AG10803 (cell line): Measurements from ENCODE around the gene TMEM53.
"Not testable (repeated sequence)": the region's sequence is repeated elsewhere in the genome, so short reads cannot be mapped to it uniquely, and the experiment has no call there.

Experiments
- DNase-seq: peaks from one replicate; pipeline ENCODE4 v3.0.0; 2010; ENCODE audit warnings: low read depth
- H3K4me3 ChIP-seq: 2 replicates; pipeline ENCODE4 v1.5.1; 2011; ENCODE audit warnings: mild to moderate bottlenecking, low read length, control low read depth
- TF ChIP-seq, protein P1 (sequence below): conservative IDR thresholded peaks from 2 replicates; pipeline ENCODE4 v1.5.1; 2011; ENCODE audit warnings: mild to moderate bottlenecking, low read length, control low read depth, inconsistent platforms

Gene TMEM53

DNA sequence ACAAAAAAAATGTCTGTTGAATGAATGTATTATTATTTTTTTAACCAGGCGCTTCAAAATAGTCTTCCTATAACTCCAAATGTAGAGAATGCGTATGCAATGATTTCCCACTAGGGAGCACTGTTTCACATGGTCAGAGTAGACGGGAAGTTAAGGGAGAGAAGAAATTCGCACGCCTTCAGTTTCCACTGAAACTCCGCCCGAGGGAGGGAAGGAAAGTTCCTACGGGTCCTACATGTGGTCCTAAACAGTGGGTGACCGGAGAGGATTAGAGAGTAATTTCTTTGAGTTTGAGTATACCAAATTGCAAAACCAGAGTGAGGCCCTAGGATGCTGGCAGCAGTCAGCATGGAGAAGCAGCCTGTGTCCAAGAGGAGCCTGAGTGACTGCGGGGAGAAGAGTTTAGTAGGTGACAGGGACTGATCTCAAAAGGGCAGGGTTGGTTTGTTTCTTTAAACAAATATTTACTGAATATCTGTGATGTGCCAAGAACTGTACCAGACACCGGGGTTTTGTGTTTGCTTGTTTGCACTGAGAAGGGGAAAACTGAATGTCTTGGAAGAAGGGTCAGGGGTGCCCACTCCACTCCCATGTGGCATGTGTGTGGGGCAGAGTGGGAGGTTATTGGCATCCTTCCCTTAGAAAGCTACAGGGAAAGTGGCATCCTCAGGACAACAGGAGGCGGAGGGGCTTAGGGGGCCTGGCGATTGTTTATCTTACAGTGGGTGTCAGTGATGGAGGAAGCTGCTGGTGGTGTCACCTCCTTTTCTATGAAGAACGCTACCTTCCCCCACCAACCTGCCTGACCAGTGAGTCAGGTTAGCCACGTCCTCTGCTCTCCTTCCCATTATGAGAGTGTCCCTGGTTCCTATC lies 33.9 kb upstream of the TMEM53 start:
- peak; percentile 65 for DNase-seq
- TF ChIP-seq, protein P1, sequence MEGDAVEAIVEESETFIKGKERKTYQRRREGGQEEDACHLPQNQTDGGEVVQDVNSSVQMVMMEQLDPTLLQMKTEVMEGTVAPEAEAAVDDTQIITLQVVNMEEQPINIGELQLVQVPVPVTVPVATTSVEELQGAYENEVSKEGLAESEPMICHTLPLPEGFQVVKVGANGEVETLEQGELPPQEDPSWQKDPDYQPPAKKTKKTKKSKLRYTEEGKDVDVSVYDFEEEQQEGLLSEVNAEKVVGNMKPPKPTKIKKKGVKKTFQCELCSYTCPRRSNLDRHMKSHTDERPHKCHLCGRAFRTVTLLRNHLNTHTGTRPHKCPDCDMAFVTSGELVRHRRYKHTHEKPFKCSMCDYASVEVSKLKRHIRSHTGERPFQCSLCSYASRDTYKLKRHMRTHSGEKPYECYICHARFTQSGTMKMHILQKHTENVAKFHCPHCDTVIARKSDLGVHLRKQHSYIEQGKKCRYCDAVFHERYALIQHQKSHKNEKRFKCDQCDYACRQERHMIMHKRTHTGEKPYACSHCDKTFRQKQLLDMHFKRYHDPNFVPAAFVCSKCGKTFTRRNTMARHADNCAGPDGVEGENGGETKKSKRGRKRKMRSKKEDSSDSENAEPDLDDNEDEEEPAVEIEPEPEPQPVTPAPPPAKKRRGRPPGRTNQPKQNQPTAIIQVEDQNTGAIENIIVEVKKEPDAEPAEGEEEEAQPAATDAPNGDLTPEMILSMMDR: peak; percentile 75
- H3K4me3 ChIP-seq: no peak overlapping the region; the same call in 1 of the 2 replicates

DNA sequence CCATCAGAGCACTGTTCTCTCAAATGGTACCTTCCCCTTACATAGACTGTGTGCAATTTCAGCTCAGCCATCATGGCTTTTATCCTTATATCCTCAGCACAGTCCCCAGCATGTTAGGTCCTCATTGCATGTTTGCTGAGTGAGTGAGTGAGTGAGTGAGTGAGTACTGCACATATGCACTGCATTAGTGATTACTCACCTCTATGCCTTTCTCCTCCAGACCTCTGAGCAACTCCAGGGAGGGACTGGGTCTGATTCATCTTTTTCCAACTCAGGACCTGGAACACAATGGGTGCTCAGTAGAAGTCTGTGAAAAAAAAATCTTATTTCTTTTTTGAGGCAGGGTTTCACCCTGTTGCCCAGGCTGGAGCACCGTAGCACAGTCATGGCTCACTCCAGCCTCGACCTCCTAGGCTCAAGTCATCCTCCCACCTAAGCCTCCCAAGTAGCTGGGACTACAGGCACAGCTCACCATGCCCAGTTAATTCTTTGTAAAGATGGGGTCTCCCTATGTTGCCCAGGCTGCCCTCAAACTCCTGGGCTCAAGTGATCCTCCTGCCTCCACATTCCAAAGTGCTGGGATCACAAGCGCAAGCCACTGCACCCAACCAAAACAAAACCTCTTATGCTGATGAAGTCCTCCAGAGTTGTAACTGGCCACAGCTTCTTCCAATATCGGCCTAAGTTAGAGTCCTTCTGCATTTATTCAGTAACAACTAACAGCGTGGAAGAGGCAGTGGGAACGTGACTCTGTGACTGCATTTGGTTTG lies 33.0 kb upstream of the TMEM53 start:
- TF ChIP-seq, protein P1: no peak
- H3K4me3 ChIP-seq: peak overlapping the region; percentile 20; the same call in 1 of the 2 replicates
- DNase-seq: peak; percentile 92

DNA sequence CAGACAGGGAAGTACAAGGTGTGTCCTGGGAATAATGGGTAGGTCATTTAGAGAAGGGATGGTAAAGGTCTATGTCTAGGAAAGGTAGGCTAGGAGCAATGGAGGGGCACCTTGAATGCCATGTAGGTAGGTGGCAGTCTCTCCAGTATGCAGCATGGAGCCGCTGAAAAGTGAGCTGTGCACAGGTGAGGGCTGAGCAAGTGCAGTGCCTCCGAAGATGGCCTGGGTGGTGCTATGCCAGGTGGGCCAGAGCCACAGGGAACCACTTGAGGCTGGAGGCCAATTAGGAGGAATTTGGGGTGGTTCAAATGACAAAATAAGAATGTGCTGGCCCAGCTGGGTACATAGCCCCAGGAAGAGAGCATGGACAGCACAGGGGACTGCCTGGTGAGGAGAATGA lies 31.7 kb upstream of the TMEM53 start:
- TF ChIP-seq, protein P1: no peak
- H3K4me3 ChIP-seq: no peak overlapping the region
- DNase-seq: no peak

DNA sequence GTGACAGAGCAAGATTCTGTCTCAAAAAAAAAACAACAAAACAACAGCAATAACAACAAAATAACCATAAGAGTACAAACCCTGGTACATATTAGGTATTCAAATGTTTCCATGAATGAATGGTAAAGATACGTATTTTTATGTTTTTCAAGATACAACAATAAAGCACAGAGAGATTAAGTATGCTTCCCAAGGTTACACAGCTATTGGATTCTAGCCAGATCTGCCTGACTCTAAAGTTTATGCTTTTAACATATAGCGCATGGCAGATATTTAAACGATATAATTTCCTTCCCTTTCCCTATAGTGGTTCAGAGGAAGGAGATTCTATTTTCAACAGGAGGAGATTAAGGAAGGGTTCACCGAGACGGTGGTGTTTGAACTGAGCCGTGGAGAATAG lies 31.2 kb upstream of the TMEM53 start:
- TF ChIP-seq, protein P1: no peak
- no peak for DNase-seq
- H3K4me3 ChIP-seq: no peak overlapping the region

DNA sequence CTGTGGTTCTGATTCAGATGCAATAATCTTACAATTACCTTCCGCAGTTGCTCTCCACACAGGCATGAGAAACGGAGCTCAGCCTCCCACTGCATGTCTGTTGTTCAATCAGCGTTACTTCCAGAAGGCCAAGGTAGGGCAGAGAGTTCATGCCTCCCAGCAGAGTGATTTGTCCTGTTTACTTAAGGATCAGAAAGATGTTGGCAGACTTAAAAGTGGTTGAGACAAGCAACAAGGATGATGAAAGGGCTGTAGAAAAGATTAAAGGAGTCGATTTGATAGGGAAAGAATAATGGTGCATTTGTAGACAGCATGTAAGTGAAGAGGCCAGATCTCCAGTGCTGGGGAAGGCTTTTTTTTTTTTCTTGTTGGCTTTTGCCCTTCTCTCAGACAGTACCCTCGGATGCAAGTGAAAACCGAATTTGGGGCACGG lies 26.9 kb upstream of the TMEM53 start:
- DNase-seq: no peak
- H3K4me3 ChIP-seq: no peak overlapping the region
- TF ChIP-seq, protein P1: no peak

DNA sequence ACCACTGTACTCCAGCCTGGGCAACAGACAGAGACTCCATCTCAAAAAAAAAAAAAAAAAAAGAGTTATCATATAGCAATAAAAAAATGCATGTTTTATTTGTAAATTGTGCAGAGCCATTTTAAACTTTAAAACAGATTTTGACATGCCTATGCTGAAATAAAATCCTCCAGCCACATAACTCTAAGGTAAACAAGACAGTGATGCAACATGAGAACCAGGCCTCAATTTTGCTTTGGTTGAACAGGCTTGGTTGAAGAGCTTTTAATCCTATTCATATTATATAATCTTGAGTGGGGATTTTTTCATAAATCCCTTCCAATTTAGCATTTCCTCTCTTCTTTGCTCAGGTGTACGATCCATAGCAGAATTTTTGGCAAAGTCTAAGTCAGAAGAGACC lies 26.3 kb upstream of the TMEM53 start:
- DNase-seq: no peak
- H3K4me3 ChIP-seq: no peak overlapping the region
- TF ChIP-seq, protein P1: no peak

DNA sequence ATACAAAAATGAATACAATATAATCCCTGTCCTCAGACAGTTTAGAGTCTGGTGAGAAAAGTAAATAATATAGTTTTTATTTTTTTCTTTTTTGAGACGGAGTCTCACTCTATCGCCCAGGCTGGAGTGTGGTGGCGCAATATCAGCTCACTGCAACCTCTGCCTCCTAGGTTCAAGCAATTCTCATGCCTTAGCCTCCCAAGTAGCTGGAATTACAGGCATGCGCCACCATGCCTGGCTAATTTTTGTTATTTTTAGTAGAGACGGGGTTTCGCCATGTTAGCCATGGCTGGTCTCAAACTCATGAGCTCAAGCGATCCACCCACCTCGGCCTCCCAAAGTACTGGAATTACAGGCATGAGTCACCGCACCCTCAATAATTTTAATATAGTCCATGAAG lies 25.1 kb upstream of the TMEM53 start:
- not testable (repeated sequence) for DNase-seq, H3K4me3 ChIP-seq
